ENCODE data around the gene LILRB1.
"Not testable (repeated sequence)": the region's sequence is repeated elsewhere in the genome, so short reads cannot be mapped to it uniquely, and the experiment has no call there.

DNA sequence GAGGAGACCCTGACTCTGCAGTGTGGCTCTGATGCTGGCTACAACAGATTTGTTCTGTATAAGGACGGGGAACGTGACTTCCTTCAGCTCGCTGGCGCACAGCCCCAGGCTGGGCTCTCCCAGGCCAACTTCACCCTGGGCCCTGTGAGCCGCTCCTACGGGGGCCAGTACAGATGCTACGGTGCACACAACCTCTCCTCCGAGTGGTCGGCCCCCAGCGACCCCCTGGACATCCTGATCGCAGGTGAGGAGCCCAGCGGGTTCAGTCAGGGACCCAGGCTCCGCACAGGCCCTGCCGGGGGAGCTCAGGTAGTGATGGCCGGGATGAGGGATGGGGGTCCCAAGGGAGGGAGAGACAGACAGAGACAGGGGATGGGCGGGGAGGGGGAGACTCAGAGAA, 2.2 kb downstream of the LILRB1 start:
- TF ChIP-seq EZH2 (IDR thresholded peaks at IDR 0.05; ENCODE audit: low read length, unreplicated experiment): not testable (repeated sequence)
- TF ChIP-seq, protein P1, sequence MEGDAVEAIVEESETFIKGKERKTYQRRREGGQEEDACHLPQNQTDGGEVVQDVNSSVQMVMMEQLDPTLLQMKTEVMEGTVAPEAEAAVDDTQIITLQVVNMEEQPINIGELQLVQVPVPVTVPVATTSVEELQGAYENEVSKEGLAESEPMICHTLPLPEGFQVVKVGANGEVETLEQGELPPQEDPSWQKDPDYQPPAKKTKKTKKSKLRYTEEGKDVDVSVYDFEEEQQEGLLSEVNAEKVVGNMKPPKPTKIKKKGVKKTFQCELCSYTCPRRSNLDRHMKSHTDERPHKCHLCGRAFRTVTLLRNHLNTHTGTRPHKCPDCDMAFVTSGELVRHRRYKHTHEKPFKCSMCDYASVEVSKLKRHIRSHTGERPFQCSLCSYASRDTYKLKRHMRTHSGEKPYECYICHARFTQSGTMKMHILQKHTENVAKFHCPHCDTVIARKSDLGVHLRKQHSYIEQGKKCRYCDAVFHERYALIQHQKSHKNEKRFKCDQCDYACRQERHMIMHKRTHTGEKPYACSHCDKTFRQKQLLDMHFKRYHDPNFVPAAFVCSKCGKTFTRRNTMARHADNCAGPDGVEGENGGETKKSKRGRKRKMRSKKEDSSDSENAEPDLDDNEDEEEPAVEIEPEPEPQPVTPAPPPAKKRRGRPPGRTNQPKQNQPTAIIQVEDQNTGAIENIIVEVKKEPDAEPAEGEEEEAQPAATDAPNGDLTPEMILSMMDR (conservative IDR thresholded peaks at IDR 0.05; ENCODE audit: low read depth, low read length): not testable (repeated sequence)
